GM19025 (cell line): ENCODE measurements around the gene UPP2.

ENCODE experiments used
- ATAC-seq: cut with Tn5 transposase; IDR thresholded peaks from one replicate; pipeline ENCODE4 v1.9.1; 2021; ENCODE audit warnings: mild to moderate bottlenecking, low read depth, moderate library complexity; ENCODE audit not compliant: unreplicated experiment

The UPP2 gene

DNA sequence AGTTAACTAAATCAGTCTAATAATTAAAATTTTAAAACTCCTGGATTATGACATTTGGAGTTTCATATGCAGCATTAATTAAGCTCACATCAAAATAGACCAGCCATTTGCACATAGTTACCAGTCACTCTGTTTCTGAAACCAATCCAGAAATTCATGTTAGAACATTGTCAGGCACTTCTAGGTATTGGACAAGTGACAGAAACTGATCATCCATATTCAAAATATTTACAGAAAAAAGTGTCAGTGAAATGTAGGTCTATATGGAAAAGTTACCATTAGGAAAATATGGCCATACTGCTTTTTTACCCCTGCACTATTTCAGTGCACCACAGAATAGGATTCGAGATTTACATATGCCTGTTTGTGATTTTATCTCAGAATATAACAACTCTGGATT is 33.4 kb downstream of the UPP2 start:
- ATAC-seq: no peak

DNA sequence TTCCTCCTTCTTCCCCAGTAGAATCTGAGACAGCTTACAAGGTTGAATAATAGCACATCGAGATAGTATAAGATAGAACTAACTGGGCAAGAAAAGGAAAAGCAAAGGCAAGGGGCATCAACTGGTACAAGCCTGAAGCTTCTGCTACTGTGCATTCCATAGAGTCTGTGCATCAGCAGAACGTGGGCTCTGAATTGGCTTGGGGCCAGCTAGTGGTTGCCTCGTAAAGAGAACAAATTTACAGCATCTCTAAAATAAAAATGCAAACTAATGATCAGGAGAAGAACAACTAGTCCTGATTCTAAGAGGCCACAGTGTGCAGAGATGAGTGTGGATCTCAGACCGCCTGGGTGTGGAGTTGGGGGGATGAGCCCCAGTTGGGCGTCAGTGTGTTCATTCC is 36.6 kb downstream of the UPP2 start:
- ATAC-seq: no peak

DNA sequence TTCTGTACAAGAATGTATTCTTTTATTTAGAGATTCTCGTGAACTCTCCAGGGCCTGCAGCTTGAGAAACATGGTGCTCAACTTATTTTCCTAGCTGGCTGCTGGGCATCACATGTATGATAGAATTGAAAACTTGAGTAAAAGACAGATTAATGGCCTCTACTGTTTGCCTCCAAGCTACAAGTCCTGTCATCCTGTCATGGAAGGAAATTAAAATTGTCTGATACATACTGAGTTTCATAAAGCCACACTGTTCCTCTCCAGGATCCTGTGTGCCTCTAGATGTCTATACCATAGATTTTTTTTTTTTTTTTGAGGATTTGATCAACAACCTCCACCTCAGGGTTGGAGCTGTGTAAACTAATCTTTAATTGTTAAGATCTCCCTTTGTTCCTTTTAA is 38.5 kb downstream of the UPP2 start:
- ATAC-seq: no peak

DNA sequence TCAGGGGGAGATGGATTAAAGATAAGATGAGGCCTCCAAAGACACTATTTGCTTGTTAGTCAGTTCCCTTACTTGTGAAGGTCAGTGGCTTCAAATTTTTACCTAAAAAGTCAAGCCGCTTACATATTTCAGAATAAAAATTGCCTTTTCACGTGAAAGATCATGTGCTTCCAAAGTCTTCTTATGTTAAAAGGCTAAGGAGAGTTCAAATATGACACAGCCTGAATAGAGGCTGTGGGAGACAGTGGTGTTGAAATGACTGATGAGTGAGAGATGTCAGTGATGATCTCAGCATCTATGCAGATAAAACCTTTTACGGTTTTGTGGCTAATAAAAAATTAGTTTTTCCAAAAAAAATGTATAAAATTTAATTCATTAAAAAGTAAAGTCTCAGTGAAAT is 40.5 kb downstream of the UPP2 start:
- ATAC-seq: no peak

DNA sequence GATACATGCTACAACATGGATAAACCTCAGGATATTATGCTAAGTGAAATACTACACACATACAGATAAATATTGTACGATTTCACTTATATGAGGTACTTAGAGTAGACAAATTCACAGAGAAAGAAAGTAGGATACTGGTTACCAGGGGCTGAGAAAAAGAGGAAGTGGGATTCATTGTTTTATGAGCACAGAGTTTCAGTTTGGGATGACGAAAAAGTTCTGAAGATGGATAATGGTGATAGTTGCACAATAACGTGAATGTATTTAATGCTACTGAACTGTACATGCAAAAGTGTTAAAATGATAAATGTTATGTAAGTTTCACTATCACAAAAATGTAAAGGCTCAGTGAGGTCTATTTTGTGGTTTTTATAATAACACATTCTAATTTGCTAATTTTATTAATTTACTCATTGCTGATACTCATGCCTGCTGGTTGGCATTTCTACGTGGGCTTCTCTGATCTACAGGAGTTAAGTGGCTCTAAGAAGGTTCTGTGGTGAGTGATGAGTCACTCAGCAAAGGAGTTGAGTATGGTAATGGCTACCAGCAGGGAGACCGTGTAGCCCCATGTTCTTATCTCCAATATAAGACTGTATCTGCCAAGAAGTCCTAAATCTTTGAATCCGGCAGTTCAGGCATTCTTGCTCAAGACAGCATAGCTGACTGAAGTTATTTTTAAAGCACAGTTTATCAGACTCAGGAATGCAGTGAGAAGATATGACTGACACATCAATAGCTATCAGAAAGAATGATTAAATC is 41.1 kb downstream of the UPP2 start:
- ATAC-seq: no peak

DNA sequence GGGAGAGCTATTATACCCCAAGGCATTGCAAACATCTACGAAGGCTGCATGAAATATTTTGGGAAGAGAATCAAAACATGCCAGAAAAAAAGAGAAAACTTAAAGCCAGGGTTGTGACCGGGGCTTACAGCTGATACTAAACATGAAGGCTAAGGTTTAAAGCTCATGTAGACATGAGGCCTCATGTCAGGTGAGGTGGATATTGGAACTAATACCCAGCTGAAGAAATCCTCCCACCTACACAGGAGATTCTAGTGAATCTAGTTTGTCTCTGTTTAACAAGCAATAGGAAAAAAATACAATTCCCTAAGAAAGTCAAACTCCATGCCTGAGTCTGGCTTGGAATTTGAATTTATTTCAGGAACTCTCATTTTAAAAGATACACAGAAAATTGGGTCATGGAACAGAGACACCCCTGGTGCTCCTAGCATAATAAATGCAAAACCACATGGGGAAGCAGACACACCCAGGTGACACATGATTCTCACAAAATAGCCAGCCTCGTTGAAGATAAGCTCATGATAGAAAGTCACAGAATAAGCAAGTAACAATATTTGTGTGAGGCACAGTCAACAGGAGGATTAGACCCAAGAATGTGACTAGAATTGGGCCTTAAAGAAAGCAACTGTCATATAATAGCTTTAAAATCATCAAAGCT is 42.2 kb downstream of the UPP2 start:
- no peak for ATAC-seq

DNA sequence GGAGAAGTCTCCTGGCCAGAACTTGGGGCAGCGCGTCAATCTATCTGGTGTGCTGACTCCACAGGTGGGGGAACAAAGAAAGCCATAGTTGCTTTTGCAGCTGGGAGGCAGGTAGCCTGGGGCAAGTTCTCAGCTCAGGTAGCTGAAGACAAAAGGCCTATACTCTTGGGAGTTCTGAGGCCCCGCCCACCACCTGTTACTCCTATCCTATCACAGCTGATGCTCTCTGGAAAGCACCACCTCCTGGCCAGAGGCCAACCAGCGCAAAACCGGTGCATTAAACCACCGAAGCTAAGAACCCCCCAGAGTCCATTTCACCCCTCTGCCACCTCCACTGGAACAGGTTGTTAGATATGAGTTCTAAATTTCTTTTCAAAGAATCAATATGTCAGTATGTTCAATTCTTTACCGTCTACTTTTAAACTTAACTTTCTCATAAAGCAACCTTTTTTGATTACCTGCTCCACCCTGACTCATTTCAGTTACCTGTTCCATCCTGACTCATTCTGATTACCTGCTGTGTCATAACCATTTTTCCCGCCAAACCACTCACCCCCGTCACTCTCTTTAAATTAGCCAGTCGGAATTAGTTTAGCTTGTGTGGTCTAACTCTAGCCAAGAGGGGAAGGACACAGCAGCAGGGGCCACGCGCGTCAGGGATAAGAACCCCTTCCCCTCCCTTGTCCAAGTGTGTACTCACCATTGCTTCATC is 43.4 kb downstream of the UPP2 start:
- no peak for ATAC-seq

DNA sequence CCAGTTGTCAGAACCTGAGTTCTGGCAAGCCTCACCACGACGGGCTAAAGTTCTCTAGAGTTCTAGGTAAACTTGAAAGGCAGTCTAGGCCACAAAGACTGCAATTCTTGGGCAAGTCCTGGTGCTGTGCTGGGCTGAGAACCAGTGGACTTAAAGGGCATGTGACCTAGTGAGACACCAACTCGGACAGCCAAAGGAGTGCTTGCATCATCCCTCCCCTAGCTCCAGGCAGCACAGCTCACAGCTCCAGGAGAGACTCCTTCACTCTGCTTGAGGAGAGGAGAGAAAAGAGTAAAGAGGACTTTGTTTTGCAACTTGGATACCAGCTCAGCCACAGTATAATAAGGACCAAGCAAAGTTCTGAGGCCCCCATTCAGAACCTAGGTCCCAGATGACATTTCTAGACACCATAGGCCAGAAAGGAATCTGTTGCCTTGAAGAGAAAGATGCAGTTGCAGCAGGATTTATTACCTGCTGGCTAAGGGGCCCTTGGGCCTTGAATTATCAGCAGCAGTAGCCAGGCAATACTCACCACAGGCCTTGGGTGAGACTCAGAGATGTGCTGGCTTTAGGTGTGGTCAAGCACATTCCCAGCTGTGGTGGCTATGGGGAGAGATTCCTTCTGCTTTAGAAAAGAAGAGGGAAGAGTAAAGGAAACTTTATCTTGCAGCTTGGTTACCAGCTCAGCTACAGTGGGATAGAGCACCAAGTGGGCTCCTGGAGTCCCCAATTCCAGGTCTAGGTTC is 51.8 kb downstream of the UPP2 start:
- no peak for ATAC-seq

DNA sequence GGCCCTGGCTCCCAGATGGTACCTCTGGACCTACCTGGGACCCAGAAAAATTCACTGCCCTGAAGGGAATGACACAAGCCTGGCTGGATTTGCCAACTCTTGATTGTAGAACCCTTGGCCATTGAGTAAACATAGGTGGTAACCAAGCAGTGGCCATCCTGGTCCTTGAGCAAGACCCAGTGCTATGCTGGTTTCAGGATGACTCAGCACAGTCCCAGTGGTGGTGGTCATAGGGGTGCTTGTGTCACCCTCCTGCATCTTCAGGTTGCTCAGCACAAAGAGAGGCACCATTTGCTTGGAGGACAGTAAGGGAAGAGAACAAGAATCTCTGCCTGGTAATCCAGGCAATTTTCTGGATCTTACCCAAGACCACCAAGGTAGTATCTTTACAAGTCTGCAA is 52.9 kb downstream of the UPP2 start:
- ATAC-seq: no peak

DNA sequence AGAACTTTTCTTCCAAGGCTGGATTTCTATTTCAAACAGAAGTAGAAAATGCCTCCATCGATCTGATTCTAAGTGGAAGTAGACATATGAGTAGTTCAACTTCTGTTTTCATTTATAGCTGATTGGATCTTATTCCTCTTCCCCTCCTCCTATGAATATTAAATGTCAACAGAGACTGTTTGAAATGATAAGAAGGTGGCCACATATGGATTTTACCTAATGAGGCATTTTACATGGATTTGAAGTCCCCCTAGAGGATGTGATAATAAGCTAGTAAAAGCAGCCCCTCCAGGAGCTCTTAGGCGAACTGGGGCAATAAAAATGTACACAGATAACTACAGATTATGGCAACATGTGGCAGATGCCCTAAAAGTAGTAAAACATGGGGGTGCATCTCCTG is 71.0 kb downstream of the UPP2 start:
- ATAC-seq: no peak

DNA sequence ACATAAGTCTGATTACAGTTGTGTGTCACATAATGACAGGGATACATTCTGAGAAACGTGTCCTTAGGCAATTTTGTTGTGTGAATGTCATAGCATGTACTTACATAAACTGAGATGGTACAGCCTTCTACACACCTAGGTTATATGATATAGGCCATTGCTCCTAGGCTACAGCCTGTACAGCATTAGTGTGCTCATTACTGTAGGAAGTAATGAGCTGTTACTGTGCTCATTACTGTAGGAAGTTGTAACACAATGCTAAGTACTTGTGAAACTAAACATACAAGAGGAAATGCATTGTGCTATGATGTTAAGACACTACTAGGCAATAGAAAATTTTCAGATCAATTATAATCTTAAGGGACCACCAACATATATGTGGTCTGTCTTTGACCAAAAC is 72.8 kb downstream of the UPP2 start:
- ATAC-seq: no peak

DNA sequence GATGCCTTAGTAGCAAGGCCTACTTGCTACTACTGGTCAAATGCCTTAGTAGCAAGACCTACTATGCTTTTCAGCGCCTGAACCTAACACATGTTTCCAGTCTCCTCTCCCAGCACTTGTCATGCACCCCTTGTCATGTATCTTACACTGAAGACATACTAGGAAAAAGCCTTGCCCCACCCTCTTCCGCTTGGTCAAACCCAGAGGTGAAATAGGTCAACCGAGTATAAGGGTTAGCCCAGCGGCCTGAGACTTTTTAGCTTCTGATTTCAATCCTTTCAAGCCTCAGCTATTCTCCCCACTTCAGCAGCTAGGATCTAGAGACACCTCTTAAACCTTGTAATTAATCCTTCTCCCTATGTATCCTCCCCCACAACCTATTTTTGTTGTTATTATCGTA is 73.3 kb downstream of the UPP2 start:
- no peak for ATAC-seq

DNA sequence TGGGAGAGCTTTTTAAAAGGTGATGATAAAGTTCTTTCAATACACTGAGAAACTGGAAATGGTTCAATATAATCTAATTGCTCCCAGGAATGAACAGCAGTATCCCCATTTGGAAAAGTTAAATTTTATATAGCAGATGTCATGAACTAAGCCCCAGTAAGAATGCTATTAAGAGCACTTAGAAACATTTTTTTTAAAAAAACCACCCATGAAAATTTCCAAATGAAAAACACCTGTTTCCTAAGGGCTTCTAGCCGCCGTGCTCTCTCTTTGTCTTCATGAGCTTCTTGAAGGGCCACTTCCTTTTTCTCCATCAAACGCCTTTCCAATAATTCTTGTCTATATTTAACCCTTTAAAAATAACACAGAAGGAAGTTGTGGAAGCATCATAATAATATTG is 77.0 kb downstream of the UPP2 start:
- no peak for ATAC-seq

DNA sequence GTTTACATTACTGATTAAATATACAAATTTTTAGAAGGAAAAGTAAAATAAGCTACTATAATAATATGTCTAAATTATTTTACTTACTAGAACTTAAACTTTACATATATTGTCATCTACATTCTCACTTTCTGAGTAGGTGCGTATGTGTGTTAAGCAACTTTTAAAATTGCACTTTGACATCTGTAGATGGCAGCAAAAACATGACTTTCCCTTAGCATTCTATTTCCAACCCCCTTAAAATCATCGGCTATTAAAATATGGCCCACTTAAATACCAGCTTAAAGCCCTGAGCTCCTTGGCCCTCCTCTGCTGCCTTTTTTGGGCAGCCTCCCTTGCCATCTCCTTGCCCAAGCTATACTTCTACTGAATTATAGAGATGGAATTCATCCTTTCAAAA is 78.0 kb downstream of the UPP2 start:
- no peak for ATAC-seq

DNA sequence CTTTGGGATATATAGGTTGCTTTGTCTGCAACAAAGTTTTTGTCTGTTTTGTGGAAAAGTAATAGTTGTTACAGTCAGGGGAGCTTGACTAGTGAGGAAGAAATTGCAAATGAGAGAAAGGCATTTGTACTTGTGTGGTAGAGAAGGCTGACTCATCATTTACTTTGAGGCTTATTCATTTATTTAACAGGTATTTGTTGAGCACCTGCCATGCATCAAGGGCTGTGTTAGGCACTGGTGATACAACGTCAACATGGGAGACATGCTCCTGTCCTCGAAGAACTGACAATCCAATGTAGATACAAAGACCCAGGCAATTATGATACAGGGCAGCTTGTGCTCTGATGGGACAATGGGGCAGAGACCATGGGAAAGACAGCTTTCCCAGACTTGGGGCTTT is 79.5 kb downstream of the UPP2 start:
- ATAC-seq: no peak

DNA sequence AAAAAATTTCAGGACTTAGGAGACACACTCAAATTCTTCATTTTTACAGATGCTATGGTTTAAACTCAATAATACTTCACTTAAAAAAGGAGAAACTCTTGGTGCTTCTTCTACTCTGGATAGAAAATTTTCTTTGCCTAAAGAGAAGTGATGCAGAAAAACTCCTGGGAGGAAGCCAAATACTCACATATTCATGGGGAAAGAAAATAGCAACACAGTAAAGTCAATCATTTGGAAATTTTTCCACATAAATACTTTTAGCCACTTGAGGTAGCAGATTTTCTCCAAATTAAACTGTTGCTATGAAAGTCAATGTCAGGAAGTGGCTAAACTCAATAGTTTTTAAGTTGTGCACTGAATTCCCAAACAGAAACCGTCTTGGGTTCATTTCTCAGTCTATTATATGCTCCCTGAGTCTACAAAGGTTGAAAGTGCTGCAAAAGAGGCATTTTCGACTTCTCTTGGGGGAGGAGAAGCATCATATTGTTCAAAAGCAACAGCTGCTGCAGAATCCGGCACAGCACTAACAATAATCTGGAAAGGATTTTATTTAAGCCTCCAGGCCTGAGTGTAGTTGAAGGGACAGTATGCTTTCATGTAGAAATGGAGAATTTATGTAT is 81.1 kb downstream of the UPP2 start:
- no peak for ATAC-seq

DNA sequence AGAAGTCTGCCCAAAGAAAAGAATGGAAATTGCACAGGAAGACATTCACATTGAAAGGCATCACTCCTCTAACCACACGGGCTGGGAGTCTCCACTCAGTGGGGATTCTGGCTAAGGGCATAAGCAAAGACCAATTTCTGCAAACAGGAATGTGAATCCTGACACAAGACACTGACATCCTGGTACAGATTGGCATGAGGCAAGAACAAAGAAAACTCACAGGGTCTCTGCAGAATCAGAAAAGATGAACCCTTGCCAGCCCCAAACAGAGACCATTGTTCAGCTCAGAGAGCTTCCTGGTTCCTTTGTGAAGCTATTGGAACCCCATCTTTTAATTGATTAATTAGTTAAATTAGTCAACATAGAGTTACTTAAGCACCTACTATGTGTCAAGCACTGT is 82.3 kb downstream of the UPP2 start:
- no peak for ATAC-seq

DNA sequence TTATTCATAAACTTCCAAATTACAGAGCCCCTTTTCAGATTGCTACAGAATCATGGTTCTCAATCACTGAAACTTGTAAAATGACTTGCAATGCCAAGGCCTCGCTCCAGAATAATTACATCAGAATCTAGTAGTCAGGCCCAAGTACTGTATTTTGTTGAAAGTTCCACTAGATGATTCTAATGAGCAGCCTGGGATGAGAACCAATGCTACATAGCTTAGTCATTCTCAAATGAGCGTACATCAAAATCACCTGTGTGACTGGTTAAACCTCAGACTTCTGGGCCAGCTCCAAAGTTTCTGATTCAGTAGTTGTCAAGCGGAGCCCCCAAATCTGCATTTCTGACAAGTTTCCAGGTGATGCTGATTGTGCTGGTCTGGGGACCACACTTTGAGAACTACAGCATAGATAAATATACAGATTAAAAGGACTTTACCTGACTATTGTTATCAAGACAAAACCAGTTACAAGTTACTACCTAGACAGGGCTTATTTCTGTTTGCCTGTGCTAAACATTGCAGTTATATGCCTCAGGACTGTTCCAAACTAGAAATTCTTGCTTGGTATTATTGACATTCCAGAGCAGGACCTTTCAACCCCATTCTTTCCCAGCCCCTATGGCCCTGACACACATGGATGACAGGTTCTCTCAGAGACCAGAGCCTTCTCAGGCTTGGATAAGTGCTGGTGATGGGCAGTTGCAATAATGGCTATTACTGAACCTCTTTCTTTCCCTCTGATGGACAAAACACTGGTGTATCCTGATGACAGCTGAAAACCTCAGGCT is 83.1 kb downstream of the UPP2 start:
- no peak for ATAC-seq
